SH-SY5Y (cell line): ENCODE results near the gene AXIN2.

Experiments used
- GATA2 ChIP-seq: IDR thresholded peaks from 2 replicates; pipeline ENCODE4 v1.6.1; 2011; ENCODE audit warnings: mild to moderate bottlenecking, low read depth, low read length
- GATA3 ChIP-seq: IDR thresholded peaks from 2 replicates; pipeline ENCODE4 v1.6.1; 2011; ENCODE audit warnings: low read depth, mild to moderate bottlenecking, low read length, moderate library complexity

GRCh38 chr17:65529761-65530522, 31.5 kb downstream of the AXIN2 start:
- no peak for TF ChIP-seq GATA3
- TF ChIP-seq GATA2: no peak
